ENCODE measurements around the gene THBS2. TPM values are rescaled to one million over a fixed set of nuclear protein-coding genes. Genes with fewer than 3 reads are reported as not detected.

Gene THBS2
- total and polyA plus RNA-seq, 10 of the 15 experiments (the other 5 are each of a cell fraction or from before 2014, with no cell fraction given): 0.07 to 0.10 TPM; not detected in 8

GRCh38 chr6:169240125-169240524 lies 13.5 kb downstream of the THBS2 start:
- H2AFZ ChIP-seq (ENCODE audit: control insufficient read depth, low read depth, low read length): no peak overlapping the region
- BruUV-seq (replicated peaks): no TSS peak
- DNase-seq (ENCODE audit: low read depth, low spot score) (no peak), ATAC-seq (no peak), FAIRE-seq (no peak)
- H4K20me1 ChIP-seq (ENCODE audit: control insufficient read depth, insufficient read depth): no peaks in the 10 kb centered on the region
- H3K27ac ChIP-seq (ENCODE audit: control insufficient read depth, insufficient read depth): no peak overlapping the region
- H3K4me2 ChIP-seq (ENCODE audit: control insufficient read depth, insufficient read depth): no peak overlapping the region
- ChIA-PET POLR2A (no interaction called here), RAD21 (ENCODE audit: unreplicated experiment) (no interaction called here), CTCF (no interaction called here), SMC1A (ENCODE audit: uncharacterized antibody, unreplicated experiment) (no interaction called here)
- H3K27me3 ChIP-seq (replicated peaks in 1 of 2; ENCODE audit: control insufficient read depth in 2 of 2, insufficient read depth in 2 of 2, low read length in 1 of 2): no peaks in the 10 kb centered on the region
- intact Hi-C loops (cut with micrococcal nuclease; ENCODE audit: unreplicated experiment) (no loop called here), in situ Hi-C loops (cut with MboI) (no loop called here)
- TF ChIP-seq JUND (IDR thresholded peaks at IDR 0.05; ENCODE audit: low read depth, low read length) (no peak), IRF5 (IDR thresholded peaks at IDR 0.05; ENCODE audit: borderline replicate concordance) (no peak), RELA (IDR thresholded peaks at IDR 0.05; ENCODE audit: borderline replicate concordance, partially characterized antibody) (no peak), ZBED1 (IDR thresholded peaks at IDR 0.05; ENCODE audit: borderline replicate concordance) (no peak), WRNIP1 (IDR thresholded peaks at IDR 0.05; ENCODE audit: borderline replicate concordance, low read depth, low read length) (no peak), ZNF384 (IDR thresholded peaks at IDR 0.05; ENCODE audit: borderline replicate concordance, low read depth, low read length) (no peak), CBFB (IDR thresholded peaks at IDR 0.05; ENCODE audit: low read depth) (no peak), IRF3 (IDR thresholded peaks at IDR 0.05) (no peak)
- no peaks in the 10 kb centered on the region; the same call in 2 of the 3 replicates for H3K9me3 ChIP-seq (replicated peaks; ENCODE audit: control insufficient read depth, insufficient read depth, low read length)
- WGBS (ENCODE audit: insufficient coverage, insufficient replicate concordance, low lambda C conversion rate, missing lambda C conversion rate): 47% methylated on average over 11 of the region's 11 CpGs
- no peak overlapping the region for H3K4me3 ChIP-seq
- H3K79me2 ChIP-seq (ENCODE audit: control insufficient read depth, insufficient read depth, low read length): no peaks in the 10 kb centered on the region
- no peaks in the 10 kb centered on the region for H3K4me1 ChIP-seq (ENCODE audit: control insufficient read depth, insufficient read depth, low read length)
- H3K9ac ChIP-seq (ENCODE audit: control insufficient read depth, insufficient read depth, low read length): no peak overlapping the region
- no peaks in the 10 kb centered on the region for H3K36me3 ChIP-seq (ENCODE audit: control insufficient read depth in 2 of 2, insufficient read depth in 2 of 2, low read length in 1 of 2)

All from GM12878 (cell line).